GM12872 (cell line): Measurements from ENCODE around the gene DGKI.

ENCODE experiments used
- TF ChIP-seq, protein P1 (sequence below): IDR thresholded peaks from 3 replicates; pipeline ENCODE4 v1.5.1; 2011; ENCODE audit warnings: low read depth, mild to moderate bottlenecking, low read length, moderate library complexity; ENCODE audit not compliant: insufficient read depth

DGKI gene

DNA sequence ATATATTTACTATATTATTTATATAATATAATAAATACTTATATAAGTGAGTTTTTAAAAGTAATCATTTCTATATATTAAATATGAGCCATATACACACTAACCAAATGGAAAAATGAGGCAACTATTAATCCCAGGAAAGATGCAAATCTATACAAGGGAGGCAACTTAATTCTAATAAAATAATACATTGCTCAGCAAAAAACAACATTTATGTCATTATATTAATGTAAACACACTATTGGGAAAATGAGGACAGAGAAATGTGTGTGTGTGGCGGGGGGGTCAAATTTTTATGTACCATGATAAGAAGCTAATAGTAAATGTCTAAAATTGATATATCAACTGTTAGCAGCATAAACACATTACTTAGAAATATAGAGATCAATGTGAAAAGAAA is 23.3 kb upstream of the DGKI start:
- TF ChIP-seq, protein P1, sequence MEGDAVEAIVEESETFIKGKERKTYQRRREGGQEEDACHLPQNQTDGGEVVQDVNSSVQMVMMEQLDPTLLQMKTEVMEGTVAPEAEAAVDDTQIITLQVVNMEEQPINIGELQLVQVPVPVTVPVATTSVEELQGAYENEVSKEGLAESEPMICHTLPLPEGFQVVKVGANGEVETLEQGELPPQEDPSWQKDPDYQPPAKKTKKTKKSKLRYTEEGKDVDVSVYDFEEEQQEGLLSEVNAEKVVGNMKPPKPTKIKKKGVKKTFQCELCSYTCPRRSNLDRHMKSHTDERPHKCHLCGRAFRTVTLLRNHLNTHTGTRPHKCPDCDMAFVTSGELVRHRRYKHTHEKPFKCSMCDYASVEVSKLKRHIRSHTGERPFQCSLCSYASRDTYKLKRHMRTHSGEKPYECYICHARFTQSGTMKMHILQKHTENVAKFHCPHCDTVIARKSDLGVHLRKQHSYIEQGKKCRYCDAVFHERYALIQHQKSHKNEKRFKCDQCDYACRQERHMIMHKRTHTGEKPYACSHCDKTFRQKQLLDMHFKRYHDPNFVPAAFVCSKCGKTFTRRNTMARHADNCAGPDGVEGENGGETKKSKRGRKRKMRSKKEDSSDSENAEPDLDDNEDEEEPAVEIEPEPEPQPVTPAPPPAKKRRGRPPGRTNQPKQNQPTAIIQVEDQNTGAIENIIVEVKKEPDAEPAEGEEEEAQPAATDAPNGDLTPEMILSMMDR, result no peak

- TF ChIP-seq, protein P1, result no peak
Measured at GRCh38 chr7:137869260-137869659, 22.5 kb upstream of the DGKI start.

GRCh38 chr7:137867289-137867688 is 20.5 kb upstream of the DGKI start:
- TF ChIP-seq, protein P1, result no peak

DNA sequence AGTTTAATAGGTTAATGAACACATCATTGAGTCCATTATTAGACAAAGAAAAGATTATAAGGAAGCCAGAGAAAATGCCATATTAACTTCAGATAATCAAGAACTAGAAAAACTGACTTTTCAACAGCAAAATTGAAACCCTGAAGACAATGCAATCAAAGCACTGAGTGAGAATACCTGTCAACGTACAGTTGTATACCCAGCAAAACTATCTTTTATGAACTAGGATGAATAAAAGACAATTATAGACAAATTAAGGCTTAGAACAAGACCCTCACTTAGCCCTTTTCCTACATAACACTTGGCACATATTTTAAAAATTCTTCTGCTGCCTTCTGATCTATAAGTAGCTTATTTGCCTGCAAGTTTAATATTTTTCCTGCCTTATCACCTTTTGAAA is 19.0 kb upstream of the DGKI start:
- TF ChIP-seq, protein P1, result no peak

- TF ChIP-seq, protein P1, result no peak
Measured at GRCh38 chr7:137862964-137863363, 16.2 kb upstream of the DGKI start.

GRCh38 chr7:137862358-137862757 is 15.6 kb upstream of the DGKI start:
- TF ChIP-seq, protein P1, result no peak

- TF ChIP-seq, protein P1, result no peak
Measured at GRCh38 chr7:137860542-137860941, 13.8 kb upstream of the DGKI start.

- TF ChIP-seq, protein P1, result no peak
Measured at GRCh38 chr7:137853053-137853452, 6.3 kb upstream of the DGKI start.
